OCI-LY7 (cell line): Measurements from ENCODE around the gene PHF23. TPM values are rescaled to one million over a fixed set of nuclear protein-coding genes. Genes with fewer than 3 reads are reported as not detected.

Experiments
- Bru-seq: library from RNA; stranded (reverse); fragments of 400-500 nt; gene quantifications from one replicate; lab custom pipeline; 2021; lab: Mats Ljungman, UMichigan
- BruChase-seq, 2 experiments: library from RNA; stranded (reverse); fragments of 400-500 nt; gene quantifications; one replicate each; lab custom pipeline; 2021; lab: Mats Ljungman, UMichigan
- BruUV-seq: library from RNA; stranded (reverse); fragments of 400-500 nt; replicated peaks from 2 replicates; lab custom pipeline; 2021; lab: Mats Ljungman, UMichigan
- CTCF ChIA-PET: fragments of 300-600 bp; sonication (Branson Sonifier 250); formaldehyde crosslinking; loops from one replicate; lab custom pipeline; 2022; ENCODE audit warnings: antibody characterized with exemption; ENCODE audit not compliant: unreplicated experiment; lab: Charles Lee
- POLR2A ChIA-PET: fragments of 300-600 bp; sonication (Branson Sonifier 250); formaldehyde crosslinking; loops from one replicate; lab custom pipeline; 2022; ENCODE audit warnings: antibody characterized with exemption; lab: Charles Lee
- DNase-seq: peaks from one replicate; pipeline ENCODE4 v3.0.0-alpha.2; 2015; ENCODE audit warnings: low spot score
- H2AFZ ChIP-seq: fragments of 200-600 bp; sonication (generic), shearing (Covaris generic); 2 replicates; pipeline ENCODE4 v1.6.1; 2014; ENCODE audit warnings: mild to moderate bottlenecking, antibody characterized with exemption, low read length, moderate library complexity
- H3K27ac ChIP-seq: fragments of 200-600 bp; sonication (generic); 2 replicates; pipeline ENCODE4 v1.5.1; 2014; ENCODE audit warnings: mixed run types, low read depth, mild to moderate bottlenecking, moderate library complexity, low read length, inconsistent platforms; ENCODE audit not compliant: poor library complexity, severe bottlenecking
- H3K36me3 ChIP-seq: fragments of 200-600 bp; sonication (generic); 2 replicates; pipeline ENCODE4 v1.6.1; 2014; ENCODE audit warnings: mild to moderate bottlenecking, antibody characterized with exemption, low read length, moderate library complexity, mixed read lengths; ENCODE audit not compliant: insufficient read depth
- H3K4me1 ChIP-seq: fragments of 200-600 bp; sonication (generic); 2 replicates; pipeline ENCODE4 v1.5.1; 2014; ENCODE audit warnings: mild to moderate bottlenecking, low read length; ENCODE audit not compliant: insufficient read depth, poor library complexity, severe bottlenecking
- H3K4me2 ChIP-seq: fragments of 200-600 bp; sonication (generic); 2 replicates; pipeline ENCODE4 v1.6.1; 2014; ENCODE audit warnings: mild to moderate bottlenecking, low read length
- H3K4me3 ChIP-seq: fragments of 200-600 bp; sonication (generic); 2 replicates; pipeline ENCODE4 v1.5.1; 2014; ENCODE audit warnings: mild to moderate bottlenecking, low read depth, low read length; ENCODE audit not compliant: poor library complexity, severe bottlenecking
- H3K79me2 ChIP-seq: fragments of 200-600 bp; sonication (generic); 2 replicates; pipeline ENCODE4 v1.6.1; 2016; ENCODE audit warnings: low read depth, mild to moderate bottlenecking, low read length, moderate library complexity, mixed read lengths; ENCODE audit not compliant: insufficient read depth
- H3K9me2 ChIP-seq: fragments of 200-600 bp; sonication (generic); 2 replicates; pipeline ENCODE4 v1.6.1; 2016; ENCODE audit warnings: mild to moderate bottlenecking, low read length, mixed read lengths; ENCODE audit not compliant: insufficient read depth
- H3K9me3 ChIP-seq: fragments of 200-600 bp; sonication (generic); 2 replicates; pipeline ENCODE4 v1.6.1; 2014; ENCODE audit warnings: mild to moderate bottlenecking, mixed run types, low read length, mixed read lengths
- H4K20me1 ChIP-seq: fragments of 200-600 bp; sonication (generic); 2 replicates; pipeline ENCODE4 v1.6.1; 2014; ENCODE audit warnings: mild to moderate bottlenecking, antibody characterized with exemption, low read length, moderate library complexity, mixed read lengths; ENCODE audit not compliant: insufficient read depth
- CTCF ChIP-seq: fragments of 200-600 bp; sonication (generic); conservative IDR thresholded peaks from 2 replicates; pipeline ENCODE4 v1.5.1; 2014; ENCODE audit warnings: mild to moderate bottlenecking, antibody characterized with exemption, low read length, moderate library complexity, mixed read lengths
- EZH2phosphoT487 ChIP-seq: fragments of 200-600 bp; sonication (generic); IDR thresholded peaks from 2 replicates; pipeline ENCODE4 v1.6.1; 2018; ENCODE audit warnings: low read depth, borderline replicate concordance, mild to moderate bottlenecking, mixed run types, antibody characterized with exemption, low read length, moderate library complexity, mixed read lengths
- intact Hi-C: fragments of 100-400 bp; cut with micrococcal nuclease; formaldehyde crosslinking; loops from one replicate; pipeline ENCODE4 v1.10.0; 2022; ENCODE audit not compliant: unreplicated experiment
- long read RNA-seq: library from polyadenylated mRNA; stranded (forward); transcript quantifications from one replicate; pipeline ENCODE4 v2.0.0, GENCODE V29; 2022
- total RNA-seq, 2 experiments: library from RNA; depleted of rRNA in 1 of 2; stranded (reverse); fragments of >200 nt in 1 of 2; shearing (Covaris generic) in 1 of 2; gene quantifications; 2 replicates each; pipeline ENCODE4 v1.2.3, GENCODE V29; 2014 to 2022

Gene PHF23
- total RNA-seq (2014; rRNA removed; shearing (Covaris generic)) (47.7 and 50.8 TPM in 2 replicates), total RNA-seq (2022) (36.5 and 43.3 TPM in 2 replicates), Bru-seq, nascent RNA (percentile 74 among the genes with signal in this experiment), BruChase-seq, experiment 1, labeled RNA remaining after a 6-hour chase (percentile 80 among the genes with signal in this experiment), BruChase-seq, experiment 2, labeled RNA remaining after a 2-hour chase (percentile 90 among the genes with signal in this experiment)
- long read RNA-seq, transcript PHF23-201 (5 exons, 2,037 nt) = major isoform, 57 of 84 reads
- long read RNA-seq, transcript PHF23-205 (5 exons, 1,768 nt) = minor isoform, 6 of 84 reads
- long read RNA-seq, partial matches to known transcripts = 5 of 84 reads
- long read RNA-seq, other reads (novel, unspliced or antisense) = 16 of 84 reads

- intact Hi-C loops = loop anchor here (2.0 to 5.0 kb wide), 4 partner anchors 13 to 333 kb away; partner anchors contain the start of genes ELP5, POLR2A and SLC35G6
These were observed at the start of gene PHF23 for GRCh38 chr17:7239091-7240027. Gene PHF23 (minus strand): TSS chr17:7239457. CDS start chr17:7239279, 178 bp downstream.

GRCh38 chr17:7285679-7286078, 46.4 kb upstream of the PHF23 start:
- no peak for TF ChIP-seq CTCF
- TF ChIP-seq EZH2phosphoT487 = no peak
- ChIA-PET CTCF (interaction anchor here (0.6 kb wide), 1 partner anchor 11 kb away, joined by 3 read pairs; no protein-coding TSS in a partner anchor), POLR2A (interaction anchor here (1.0 kb wide), 1 partner anchor 51 kb away, joined by 4 read pairs; the partner anchor contains the start of gene ACAP1)
- peaks cover 33% of the 10 kb centered on the region for H3K4me1 ChIP-seq
- H3K4me3 ChIP-seq = no peak overlapping the region
- DNase-seq = no peak
- H3K4me2 ChIP-seq = no peak overlapping the region
- H3K9me2 ChIP-seq = no peaks in the 10 kb centered on the region
- H3K9me3 ChIP-seq = no peaks in the 10 kb centered on the region
- H2AFZ ChIP-seq = no peak overlapping the region
- no peaks in the 10 kb centered on the region for H3K36me3 ChIP-seq
- BruUV-seq = no TSS peak
- no peaks in the 10 kb centered on the region for H4K20me1 ChIP-seq
- H3K79me2 ChIP-seq = no peaks in the 10 kb centered on the region
- intact Hi-C loops = no loop called here
- no peak overlapping the region for H3K27ac ChIP-seq

More at GRCh38 chr17:7239091-7240027, at the start of gene PHF23:
- no TSS peak for BruUV-seq
- ChIA-PET CTCF (interaction anchor here (0.8 to 1.4 kb wide), 2 partner anchors 18 to 318 kb away, joined by 3 to 4 read pairs; no protein-coding TSS in a partner anchor), POLR2A (interaction anchor here (1.0 kb wide), 1 partner anchor 9 kb away, joined by 3 read pairs; no protein-coding TSS in a partner anchor)
- no peaks in the 10 kb centered on the region for H3K9me2 ChIP-seq
- H3K9me3 ChIP-seq = no peaks in the 10 kb centered on the region
- peak within 1 kb of the TSS; percentile 93 for H3K4me2 ChIP-seq
- peak within 1 kb of the TSS; percentile 86 for H3K27ac ChIP-seq
- 0 out of 2 replicates have a peak, but pooled peaks cover 8% of the 10 kb centered on the region for H4K20me1 ChIP-seq
- peaks cover 60% of the 10 kb centered on the region for H3K4me1 ChIP-seq
- peaks cover 30% of the 10 kb centered on the region for H3K79me2 ChIP-seq
- peaks cover 60% of the 10 kb centered on the region for H3K36me3 ChIP-seq
- DNase-seq = peak; percentile 99
- H3K4me3 ChIP-seq = peak within 1 kb of the TSS; percentile 100
- TF ChIP-seq CTCF (0 out of 2 replicates have a peak, but pooled peaks have one; percentile 9), EZH2phosphoT487 (no peak)
- peak within 1 kb of the TSS; percentile 31; the same call in 1 of the 2 replicates for H2AFZ ChIP-seq
